D721Med (cell line): Measurements from ENCODE around the gene SLC14A1.

Source experiments
- DNase-seq: peaks from one replicate; pipeline ENCODE4 v3.0.0; 2011; ENCODE audit warnings: low spot score; ENCODE audit not compliant: insufficient read length
- FAIRE-seq: peaks from 2 replicates; lab custom pipeline; 2011; peaks lifted over from hg19 to GRCh38; lab: Jason Lieb, UNC
- CTCF ChIP-seq: IDR thresholded peaks from 2 replicates; pipeline ENCODE4 v1.5.1; 2012; ENCODE audit warnings: mild to moderate bottlenecking, control low read depth; ENCODE audit not compliant: insufficient read depth; ENCODE audit errors: missing control alignments

The SLC14A1 gene

DNA sequence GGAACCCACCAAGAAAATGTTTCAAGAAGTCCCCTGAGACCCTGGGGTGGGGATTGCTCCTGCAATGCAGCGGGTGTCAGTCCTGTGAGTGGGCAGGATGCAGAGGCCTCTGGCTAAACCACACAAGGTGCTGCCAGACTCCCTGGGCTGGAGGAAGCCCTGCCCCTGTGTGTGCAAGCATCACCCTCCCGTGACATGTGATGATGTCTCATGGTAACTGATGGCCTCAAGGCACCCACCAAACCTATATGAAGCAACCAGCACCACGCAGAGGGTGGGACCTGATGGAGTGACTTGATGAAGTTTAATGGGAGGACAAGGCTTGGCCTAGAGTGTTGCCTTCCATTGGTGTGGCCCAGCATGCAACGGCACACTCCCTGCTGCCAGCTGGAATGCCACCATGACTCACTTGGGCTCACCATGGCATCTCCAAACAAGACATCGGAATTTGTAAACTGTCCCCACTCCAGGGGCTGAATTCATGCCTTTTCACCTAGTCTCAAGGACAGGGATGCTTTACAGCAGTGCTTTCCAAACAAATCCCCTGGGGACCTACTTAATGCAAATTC, 8.7 kb upstream of the SLC14A1 start:
- no peak for TF ChIP-seq CTCF
- DNase-seq (no peak), FAIRE-seq (no peak)

GRCh38 chr18:45719106-45719505, 4.9 kb upstream of the SLC14A1 start:
- TF ChIP-seq CTCF, result no peak
- DNase-seq (no peak), FAIRE-seq (no peak)

GRCh38 chr18:45722899-45723298, 1.1 kb upstream of the SLC14A1 start:
- peak; percentile 75 for TF ChIP-seq CTCF
- DNase-seq (peak; percentile 54), FAIRE-seq (no peak)

DNA sequence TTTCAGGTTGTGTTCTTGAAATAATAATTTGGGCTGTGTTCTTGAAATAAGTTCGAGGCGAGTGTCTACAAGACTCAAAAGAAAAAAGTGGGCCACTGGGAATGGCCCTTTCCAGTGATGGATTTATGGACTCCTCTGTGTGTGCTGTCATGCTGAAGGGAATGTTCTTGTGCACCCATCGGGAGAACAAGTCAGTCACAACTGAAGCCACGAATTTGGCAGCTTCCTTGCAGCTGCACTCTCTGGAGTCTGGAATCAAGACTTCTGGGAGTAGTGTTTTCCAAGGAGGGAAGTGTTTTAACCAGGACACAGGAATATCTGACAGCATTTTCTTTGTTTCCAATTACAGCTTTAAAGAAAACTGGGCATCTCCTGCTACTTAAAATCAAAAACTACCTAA, 620 bp downstream of the SLC14A1 start:
- FAIRE-seq (no peak), DNase-seq (no peak)
- no peak for TF ChIP-seq CTCF

- DNase-seq (no peak), FAIRE-seq (no peak)
- TF ChIP-seq CTCF, result no peak
These were observed 1.4 kb downstream of the SLC14A1 start for GRCh38 chr18:45725336-45725735.

GRCh38 chr18:45726603-45727002, 2.6 kb downstream of the SLC14A1 start:
- DNase-seq, result no peak
- no peak for FAIRE-seq

More at GRCh38 chr18:45726603-45727002, 2.6 kb downstream of the SLC14A1 start:
- TF ChIP-seq CTCF, result no peak
